ENCODE data around the gene TRAF3. TPM values are rescaled to one million over a fixed set of nuclear protein-coding genes. Genes with fewer than 3 reads are reported as not detected.

Gene TRAF3
- total and polyA plus RNA-seq, 3 donors from 2014 or later = 24.3 to 38.8 (median 38.2) TPM

- Histone ChIP-seq H3K4me3 (no peak overlapping the region), H3K27ac (no peak overlapping the region), H3K9me3 (no peaks in the 10 kb centered on the region), H3K36me3 (ENCODE audit: low read depth, missing control alignments) (no peaks in the 10 kb centered on the region), H3K27me3 (no peaks in the 10 kb centered on the region), H3K4me1 (no peaks in the 10 kb centered on the region)
- intact Hi-C loops (cut with DNase I; ENCODE audit: low total_unique reads) = no loop called here
- no peak for DNase-seq
- TF ChIP-seq POLR2A (IDR thresholded peaks at IDR 0.05) = no peak
- TF ChIP-seq, protein P1, sequence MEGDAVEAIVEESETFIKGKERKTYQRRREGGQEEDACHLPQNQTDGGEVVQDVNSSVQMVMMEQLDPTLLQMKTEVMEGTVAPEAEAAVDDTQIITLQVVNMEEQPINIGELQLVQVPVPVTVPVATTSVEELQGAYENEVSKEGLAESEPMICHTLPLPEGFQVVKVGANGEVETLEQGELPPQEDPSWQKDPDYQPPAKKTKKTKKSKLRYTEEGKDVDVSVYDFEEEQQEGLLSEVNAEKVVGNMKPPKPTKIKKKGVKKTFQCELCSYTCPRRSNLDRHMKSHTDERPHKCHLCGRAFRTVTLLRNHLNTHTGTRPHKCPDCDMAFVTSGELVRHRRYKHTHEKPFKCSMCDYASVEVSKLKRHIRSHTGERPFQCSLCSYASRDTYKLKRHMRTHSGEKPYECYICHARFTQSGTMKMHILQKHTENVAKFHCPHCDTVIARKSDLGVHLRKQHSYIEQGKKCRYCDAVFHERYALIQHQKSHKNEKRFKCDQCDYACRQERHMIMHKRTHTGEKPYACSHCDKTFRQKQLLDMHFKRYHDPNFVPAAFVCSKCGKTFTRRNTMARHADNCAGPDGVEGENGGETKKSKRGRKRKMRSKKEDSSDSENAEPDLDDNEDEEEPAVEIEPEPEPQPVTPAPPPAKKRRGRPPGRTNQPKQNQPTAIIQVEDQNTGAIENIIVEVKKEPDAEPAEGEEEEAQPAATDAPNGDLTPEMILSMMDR (IDR thresholded peaks at IDR 0.05) = no peak
- 82 to 84% methylated on average over 3 of the region's 3 CpGs for WGBS, 2 donors
Observed at GRCh38 chr14:102785595-102785963, 8.3 kb downstream of the TRAF3 start.

DNA sequence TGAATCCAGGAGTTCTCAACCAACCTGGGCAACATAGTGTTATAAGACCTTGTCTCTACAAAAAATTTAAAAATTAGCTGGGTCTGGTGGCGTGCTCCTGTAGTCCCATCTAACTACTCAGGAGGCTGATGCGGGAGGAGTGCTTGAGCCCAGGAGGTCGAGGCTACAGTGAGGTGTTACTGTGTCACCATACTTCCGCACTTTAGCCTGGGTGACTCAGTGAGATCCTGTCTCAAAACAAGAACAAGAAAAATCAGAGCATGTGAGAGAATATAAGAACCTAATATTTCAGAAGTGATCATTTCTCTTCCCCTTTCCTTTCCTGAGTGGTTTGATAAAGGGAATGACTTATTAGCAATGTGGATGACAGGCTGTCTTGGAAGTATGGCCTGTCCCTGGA, 9.5 kb downstream of the TRAF3 start:
- 80 to 91% methylated on average over 4 of the region's 4 CpGs for WGBS, 2 donors

GRCh38 chr14:102789349-102789748, 12.1 kb downstream of the TRAF3 start:
- Histone ChIP-seq H3K4me3 (no peak overlapping the region), H3K4me1 (no peaks in the 10 kb centered on the region), H3K9me3 (no peaks in the 10 kb centered on the region), H3K27me3 (no peaks in the 10 kb centered on the region), H3K36me3 (ENCODE audit: low read depth, missing control alignments) (no peaks in the 10 kb centered on the region), H3K27ac (no peak overlapping the region)
- intact Hi-C loops (cut with DNase I; ENCODE audit: low total_unique reads) = no loop called here
- DNase-seq = no peak
- TF ChIP-seq POLR2A (IDR thresholded peaks at IDR 0.05) = no peak
- TF ChIP-seq, protein P1 (IDR thresholded peaks at IDR 0.05) = no peak
- 91 to 94% methylated on average over 5 of the region's 5 CpGs for WGBS, 2 donors

More for the DNA sequence above, 9.5 kb downstream of the TRAF3 start:
- Histone ChIP-seq H3K27ac (no peak overlapping the region), H3K27me3 (no peaks in the 10 kb centered on the region), H3K4me1 (no peaks in the 10 kb centered on the region), H3K36me3 (ENCODE audit: low read depth, missing control alignments) (no peaks in the 10 kb centered on the region), H3K4me3 (no peak overlapping the region), H3K9me3 (no peaks in the 10 kb centered on the region)
- TF ChIP-seq POLR2A (IDR thresholded peaks at IDR 0.05) = no peak
- TF ChIP-seq, protein P1 (IDR thresholded peaks at IDR 0.05) = no peak
- intact Hi-C loops (cut with DNase I; ENCODE audit: low total_unique reads) = no loop called here
- DNase-seq = no peak

DNA sequence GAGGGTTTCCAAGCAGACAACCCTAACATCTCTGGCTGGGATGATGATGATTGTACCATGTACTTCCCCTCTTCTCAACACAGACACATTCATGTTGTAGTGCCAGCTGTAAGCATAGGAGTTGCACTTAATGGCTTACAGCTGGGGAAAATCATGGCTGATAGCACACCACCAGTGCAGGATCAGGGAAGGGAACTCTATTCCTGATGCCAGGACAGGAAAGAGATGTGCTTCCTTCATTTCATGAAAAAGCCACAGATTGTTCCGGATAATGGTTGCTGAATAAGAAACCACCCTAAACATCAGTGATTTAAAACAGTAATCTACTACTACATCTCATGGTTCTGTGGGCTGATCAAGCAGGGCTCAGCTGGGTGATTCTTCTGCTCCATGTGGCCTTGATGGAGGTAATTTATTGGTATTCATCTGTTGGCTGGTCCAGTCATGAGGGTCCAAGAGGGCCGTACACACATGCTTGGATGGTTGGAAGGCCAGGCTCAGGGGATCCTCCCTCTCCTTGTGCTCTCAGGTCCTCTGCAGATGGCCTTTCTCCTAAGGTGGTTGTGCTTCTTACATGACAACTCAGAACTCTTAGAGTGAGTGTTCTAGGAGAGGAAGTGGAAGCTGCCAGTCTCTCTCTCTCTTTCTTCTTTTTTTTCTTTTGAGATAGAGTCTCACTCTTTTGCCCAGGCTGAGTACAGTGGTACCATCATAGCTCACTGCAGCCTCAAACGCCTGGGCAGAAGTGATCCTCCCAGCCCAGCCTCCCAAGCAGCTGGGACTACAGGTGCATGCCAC, 16.5 kb downstream of the TRAF3 start:
- Histone ChIP-seq H3K9me3 (no peaks in the 10 kb centered on the region), H3K4me3 (no peak overlapping the region), H3K36me3 (ENCODE audit: low read depth, missing control alignments) (no peaks in the 10 kb centered on the region), H3K4me1 (no peaks in the 10 kb centered on the region), H3K27me3 (no peaks in the 10 kb centered on the region), H3K27ac (no peak overlapping the region)
- intact Hi-C loops (cut with DNase I; ENCODE audit: low total_unique reads) = no loop called here
- TF ChIP-seq POLR2A (IDR thresholded peaks at IDR 0.05) = no peak
- TF ChIP-seq, protein P1 (IDR thresholded peaks at IDR 0.05) = no peak
- 94 to 97% methylated on average over 3 of the region's 3 CpGs for WGBS, 2 donors
- no peak for DNase-seq
